AG10803 (cell line): Measurements from ENCODE around the gene RALGAPA1.
A peak's percentile ranks its signal among the peaks of the same experiment; 100 is the strongest.

Source experiments
- DNase-seq: peaks from one replicate; pipeline ENCODE4 v3.0.0; 2010; ENCODE audit warnings: low read depth
- H3K4me3 ChIP-seq: 2 replicates; pipeline ENCODE4 v1.5.1; 2011; ENCODE audit warnings: mild to moderate bottlenecking, low read length, control low read depth
- CTCF ChIP-seq: conservative IDR thresholded peaks from 2 replicates; pipeline ENCODE4 v1.5.1; 2011; ENCODE audit warnings: mild to moderate bottlenecking, low read length, control low read depth, inconsistent platforms

RALGAPA1 gene

GRCh38 chr14:35678403-35679028 is 130.6 kb downstream of the RALGAPA1 start:
- no peak for TF ChIP-seq CTCF
- H3K4me3 ChIP-seq = no peak overlapping the region
- DNase-seq = no peak

GRCh38 chr14:35669782-35670181 is 139.3 kb downstream of the RALGAPA1 start:
- no peak for TF ChIP-seq CTCF
- peak; percentile 1 for DNase-seq
- H3K4me3 ChIP-seq = no peak overlapping the region

- no peak for DNase-seq
- no peak overlapping the region for H3K4me3 ChIP-seq
- TF ChIP-seq CTCF = no peak
Observed at GRCh38 chr14:35666429-35667043, 142.6 kb downstream of the RALGAPA1 start.

GRCh38 chr14:35661875-35662274 is 147.2 kb downstream of the RALGAPA1 start:
- no peak for DNase-seq
- H3K4me3 ChIP-seq = no peak overlapping the region
- no peak for TF ChIP-seq CTCF

GRCh38 chr14:35653045-35653444 is 156.1 kb downstream of the RALGAPA1 start:
- H3K4me3 ChIP-seq = no peak overlapping the region
- no peak for DNase-seq
- TF ChIP-seq CTCF = no peak

GRCh38 chr14:35643513-35643912 is 165.6 kb downstream of the RALGAPA1 start:
- no peak for TF ChIP-seq CTCF
- H3K4me3 ChIP-seq = no peak overlapping the region

GRCh38 chr14:35637851-35638250 is 171.2 kb downstream of the RALGAPA1 start:
- no peak for TF ChIP-seq CTCF
- no peak overlapping the region for H3K4me3 ChIP-seq
- no peak for DNase-seq

More at GRCh38 chr14:35643513-35643912, 165.6 kb downstream of the RALGAPA1 start:
- DNase-seq = no peak
